ENCODE measurements around the gene PPIL1.

PPIL1 gene

GRCh38 chr6:36832313-36832712, 42.3 kb downstream of the PPIL1 start:
- no peak overlapping the region for H3K27ac ChIP-seq (ENCODE audit: extremely low read depth, low read depth, low read length)
- no peak overlapping the region for H3K4me3 ChIP-seq (ENCODE audit: low read depth, low read length)
- no peak for TF ChIP-seq ZBTB7A (tag by site-specific recombination; IDR thresholded peaks at IDR 0.05; ENCODE audit: low read depth)
- TF ChIP-seq, protein P1, sequence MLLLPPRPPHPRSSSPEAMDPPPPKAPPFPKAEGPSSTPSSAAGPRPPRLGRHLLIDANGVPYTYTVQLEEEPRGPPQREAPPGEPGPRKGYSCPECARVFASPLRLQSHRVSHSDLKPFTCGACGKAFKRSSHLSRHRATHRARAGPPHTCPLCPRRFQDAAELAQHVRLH (tag by site-specific recombination; IDR thresholded peaks at IDR 0.05) = peak; percentile 37; the same call in 1 of the 2 replicates
- no peak for TF ChIP-seq ZBTB6 (tag by site-specific recombination; IDR thresholded peaks at IDR 0.05)
- no peak for TF ChIP-seq ZBTB21 (tag by site-specific recombination; IDR thresholded peaks at IDR 0.05)
- TF ChIP-seq, protein P2, sequence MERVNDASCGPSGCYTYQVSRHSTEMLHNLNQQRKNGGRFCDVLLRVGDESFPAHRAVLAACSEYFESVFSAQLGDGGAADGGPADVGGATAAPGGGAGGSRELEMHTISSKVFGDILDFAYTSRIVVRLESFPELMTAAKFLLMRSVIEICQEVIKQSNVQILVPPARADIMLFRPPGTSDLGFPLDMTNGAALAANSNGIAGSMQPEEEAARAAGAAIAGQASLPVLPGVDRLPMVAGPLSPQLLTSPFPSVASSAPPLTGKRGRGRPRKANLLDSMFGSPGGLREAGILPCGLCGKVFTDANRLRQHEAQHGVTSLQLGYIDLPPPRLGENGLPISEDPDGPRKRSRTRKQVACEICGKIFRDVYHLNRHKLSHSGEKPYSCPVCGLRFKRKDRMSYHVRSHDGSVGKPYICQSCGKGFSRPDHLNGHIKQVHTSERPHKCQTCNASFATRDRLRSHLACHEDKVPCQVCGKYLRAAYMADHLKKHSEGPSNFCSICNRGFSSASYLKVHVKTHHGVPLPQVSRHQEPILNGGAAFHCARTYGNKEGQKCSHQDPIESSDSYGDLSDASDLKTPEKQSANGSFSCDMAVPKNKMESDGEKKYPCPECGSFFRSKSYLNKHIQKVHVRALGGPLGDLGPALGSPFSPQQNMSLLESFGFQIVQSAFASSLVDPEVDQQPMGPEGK (tag by site-specific recombination; IDR thresholded peaks at IDR 0.05) = no peak
- CTCF ChIA-PET = interaction anchor here (0.8 to 1.4 kb wide), 6 partner anchors 17 to 217 kb away, joined by 3 to 7 read pairs (median 3); no protein-coding TSS in a partner anchor
- no peaks in the 10 kb centered on the region for H3K4me1 ChIP-seq (ENCODE audit: control insufficient read depth, insufficient read depth, low read length)
- POLR2A ChIA-PET = no interaction called here
- H3K36me3 ChIP-seq (ENCODE audit: control insufficient read depth in 2 of 2, insufficient read depth in 1 of 2, low read length in 2 of 2) = no peaks in the 10 kb centered on the region
- no peaks in the 10 kb centered on the region for H3K9me3 ChIP-seq (ENCODE audit: control insufficient read depth, insufficient read depth, low read depth, low read length)

GRCh38 chr6:36830577-36830976, 44.0 kb downstream of the PPIL1 start:
- no peak overlapping the region for H3K4me3 ChIP-seq (ENCODE audit: low read depth, low read length)
- ChIA-PET CTCF (interaction anchor here (1.0 to 1.6 kb wide), 2 partner anchors 20 to 21 kb away, joined by 3 to 8 read pairs; no protein-coding TSS in a partner anchor), POLR2A (no interaction called here)
- H3K27ac ChIP-seq (ENCODE audit: extremely low read depth, low read depth, low read length) = no peak overlapping the region
- H3K36me3 ChIP-seq (ENCODE audit: control insufficient read depth in 2 of 2, insufficient read depth in 1 of 2, low read length in 2 of 2) = no peaks in the 10 kb centered on the region
- TF ChIP-seq SCRT1 (tag by site-specific recombination; IDR thresholded peaks at IDR 0.05; ENCODE audit: borderline replicate concordance) (no peak), ZNF184 (tag by site-specific recombination; IDR thresholded peaks at IDR 0.05) (no peak), OSR2 (tag by site-specific recombination; IDR thresholded peaks at IDR 0.05) (no peak), ZNF830 (tag by site-specific recombination; IDR thresholded peaks at IDR 0.05; ENCODE audit: low read depth) (no peak), ZNF837 (tag by site-specific recombination; IDR thresholded peaks at IDR 0.05) (no peak), ZNF239 (tag by site-specific recombination; IDR thresholded peaks at IDR 0.05) (0 out of 2 replicates have a peak, but pooled peaks have one; percentile 41)
- H3K9me3 ChIP-seq (ENCODE audit: control insufficient read depth, insufficient read depth, low read depth, low read length) = no peaks in the 10 kb centered on the region
- H3K4me1 ChIP-seq (ENCODE audit: control insufficient read depth, insufficient read depth, low read length) = 0 out of 2 replicates have a peak, but pooled peaks cover 3% of the 10 kb centered on the region

DNA sequence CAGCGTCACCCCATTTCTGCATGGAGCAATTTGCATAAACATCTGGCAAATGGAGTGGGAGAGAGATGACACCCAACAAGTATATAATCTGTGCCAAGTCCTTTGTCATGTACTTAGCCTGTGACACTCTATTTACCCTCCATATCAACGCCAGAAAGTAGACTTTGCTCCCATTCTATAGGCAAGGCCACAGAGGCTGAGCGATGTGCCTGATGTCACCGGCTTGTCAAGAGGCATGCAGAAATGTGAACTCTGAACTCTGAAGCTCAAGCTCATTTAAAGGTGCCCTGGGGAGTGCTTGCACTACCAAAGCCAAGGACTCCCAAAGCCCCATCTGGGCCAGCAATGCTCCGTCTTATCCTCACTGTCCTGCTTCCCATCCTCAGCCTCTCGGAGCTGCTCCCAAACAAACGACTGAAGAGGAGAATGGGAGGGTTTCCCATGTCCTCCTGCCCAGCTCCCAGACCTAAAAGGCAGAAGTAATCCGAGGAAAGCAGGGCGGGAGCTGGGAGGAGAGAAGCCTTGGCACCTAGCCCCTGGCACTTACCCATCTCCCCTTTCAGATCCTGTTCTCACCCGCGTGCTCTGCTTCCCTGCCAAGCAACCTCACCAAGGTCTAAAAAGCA, 44.6 kb downstream of the PPIL1 start:
- Histone ChIP-seq H3K9me3 (ENCODE audit: control insufficient read depth, insufficient read depth, low read depth, low read length) (no peaks in the 10 kb centered on the region), H3K36me3 (ENCODE audit: control insufficient read depth in 2 of 2, insufficient read depth in 1 of 2, low read length in 2 of 2) (no peaks in the 10 kb centered on the region), H3K4me3 (ENCODE audit: low read depth, low read length) (no peak overlapping the region), H3K27ac (ENCODE audit: extremely low read depth, low read depth, low read length) (no peak overlapping the region), H3K4me1 (ENCODE audit: control insufficient read depth, insufficient read depth, low read length) (0 out of 2 replicates have a peak, but pooled peaks cover 3% of the 10 kb centered on the region)
- POLR2A ChIA-PET = no interaction called here
- CTCF ChIA-PET = interaction anchor here (0.6 to 1.6 kb wide), 3 partner anchors 19 to 48 kb away, joined by 3 to 8 read pairs (median 4); no protein-coding TSS in a partner anchor
- TF ChIP-seq ZNF830 (tag by site-specific recombination; IDR thresholded peaks at IDR 0.05; ENCODE audit: low read depth) = no peak
- TF ChIP-seq SP3 (tag by site-specific recombination; IDR thresholded peaks at IDR 0.05) = no peak
- TF ChIP-seq ZNF266 (tag by site-specific recombination; IDR thresholded peaks at IDR 0.05; ENCODE audit: low read depth) = no peak
- no peak for TF ChIP-seq KLF9 (tag by site-specific recombination; IDR thresholded peaks at IDR 0.05; ENCODE audit: low read depth)
- TF ChIP-seq, protein P3, sequence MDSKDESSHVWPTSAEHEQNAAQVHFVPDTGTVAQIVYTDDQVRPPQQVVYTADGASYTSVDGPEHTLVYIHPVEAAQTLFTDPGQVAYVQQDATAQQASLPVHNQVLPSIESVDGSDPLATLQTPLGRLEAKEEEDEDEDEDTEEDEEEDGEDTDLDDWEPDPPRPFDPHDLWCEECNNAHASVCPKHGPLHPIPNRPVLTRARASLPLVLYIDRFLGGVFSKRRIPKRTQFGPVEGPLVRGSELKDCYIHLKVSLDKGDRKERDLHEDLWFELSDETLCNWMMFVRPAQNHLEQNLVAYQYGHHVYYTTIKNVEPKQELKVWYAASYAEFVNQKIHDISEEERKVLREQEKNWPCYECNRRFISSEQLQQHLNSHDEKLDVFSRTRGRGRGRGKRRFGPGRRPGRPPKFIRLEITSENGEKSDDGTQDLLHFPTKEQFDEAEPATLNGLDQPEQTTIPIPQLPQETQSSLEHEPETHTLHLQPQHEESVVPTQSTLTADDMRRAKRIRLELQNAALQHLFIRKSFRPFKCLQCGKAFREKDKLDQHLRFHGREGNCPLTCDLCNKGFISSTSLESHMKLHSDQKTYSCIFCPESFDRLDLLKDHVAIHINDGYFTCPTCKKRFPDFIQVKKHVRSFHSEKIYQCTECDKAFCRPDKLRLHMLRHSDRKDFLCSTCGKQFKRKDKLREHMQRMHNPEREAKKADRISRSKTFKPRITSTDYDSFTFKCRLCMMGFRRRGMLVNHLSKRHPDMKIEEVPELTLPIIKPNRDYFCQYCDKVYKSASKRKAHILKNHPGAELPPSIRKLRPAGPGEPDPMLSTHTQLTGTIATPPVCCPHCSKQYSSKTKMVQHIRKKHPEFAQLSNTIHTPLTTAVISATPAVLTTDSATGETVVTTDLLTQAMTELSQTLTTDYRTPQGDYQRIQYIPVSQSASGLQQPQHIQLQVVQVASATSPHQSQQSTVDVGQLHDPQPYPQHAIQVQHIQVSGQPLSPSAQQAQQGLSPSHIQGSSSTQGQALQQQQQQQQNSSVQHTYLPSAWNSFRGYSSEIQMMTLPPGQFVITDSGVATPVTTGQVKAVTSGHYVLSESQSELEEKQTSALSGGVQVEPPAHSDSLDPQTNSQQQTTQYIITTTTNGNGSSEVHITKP (tag by site-specific recombination; IDR thresholded peaks at IDR 0.05) = no peak
- TF ChIP-seq ZNF473 (tag by site-specific recombination; IDR thresholded peaks at IDR 0.05) = no peak
- TF ChIP-seq ZNF175 (tag by site-specific recombination; IDR thresholded peaks at IDR 0.05) = no peak
- no peak for TF ChIP-seq WT1 (tag by site-specific recombination; IDR thresholded peaks at IDR 0.05)

Data from HEK293 (cell line).